Gastroesophageal sphincter (tissue), 4 donors: ENCODE measurements around the gene GRPEL2. TPM values are rescaled to one million over a fixed set of nuclear protein-coding genes. Genes with fewer than 3 reads are reported as not detected.

ENCODE experiments used
- ATAC-seq: fragments of 150-250 bp; one replicate; pipeline ENCODE4 v1.9.1; 2016; ENCODE audit warnings: mild to moderate bottlenecking, moderate library complexity
- H3K27ac ChIP-seq, 4 donors: fragments of 200-600 bp; sonication (generic) in 3 of 4; 1 replicate in 3 of 4; 2 replicates in 1 of 4; pipeline ENCODE4 v1.5.1; 2016 to 2019
- H3K27me3 ChIP-seq: fragments of 200-600 bp; sonication (generic); one replicate; pipeline ENCODE4 v1.5.1; 2019
- H3K36me3 ChIP-seq, 2 donors: fragments of 200-600 bp; sonication (generic); one replicate each; pipeline ENCODE4 v1.5.1; 2019; ENCODE audit warnings: control low read depth in 1 of 2
- H3K4me1 ChIP-seq, 3 donors: fragments of 200-600 bp; sonication (generic); 1 replicate in 2 of 3; 2 replicates in 1 of 3; pipeline ENCODE4 v1.5.1; 2016 to 2019; ENCODE audit warnings: control low read depth in 2 of 3
- H3K4me3 ChIP-seq, 2 donors: fragments of 200-600 bp; sonication (generic); one replicate each; pipeline ENCODE4 v1.5.1; 2019; ENCODE audit warnings: mild to moderate bottlenecking in 1 of 2, moderate library complexity in 1 of 2
- H3K9me3 ChIP-seq, 3 donors: fragments of 200-600 bp; sonication (generic); one replicate each; pipeline ENCODE4 v1.5.1; 2017 to 2019; ENCODE audit warnings: control low read depth in 2 of 3
- CTCF ChIP-seq, 4 experiments: fragments of 200-600 bp in 2 of 4; fragments of 450-650 bp in 2 of 4; sonication (generic) in 1 of 4; IDR thresholded peaks; one replicate each; pipeline ENCODE4 v1.5.1; 2017 to 2019; ENCODE audit warnings: antibody characterized with exemption in 4 of 4, mild to moderate bottlenecking in 2 of 4, moderate library complexity in 2 of 4
- EP300 ChIP-seq: sonication (generic); formaldehyde crosslinking; IDR thresholded peaks from one replicate; pipeline ENCODE4 v1.6.1; 2017; ENCODE audit warnings: antibody characterized with exemption, mild to moderate bottlenecking
- POLR2A ChIP-seq, 2 donors: fragments of 450-650 bp; IDR thresholded peaks; one replicate each; pipeline ENCODE4 v1.6.1; 2017; ENCODE audit warnings: antibody characterized with exemption in 2 of 2, mild to moderate bottlenecking in 2 of 2, moderate library complexity in 1 of 2
- POLR2AphosphoS5 ChIP-seq: sonication (generic); formaldehyde crosslinking; IDR thresholded peaks from one replicate; pipeline ENCODE4 v1.6.1; 2017; ENCODE audit warnings: antibody characterized with exemption
- WGBS, 2 donors: methylation state at CpG; one replicate each; pipeline ENCODE4 v1.1.5; 2018; ENCODE audit warnings: low coverage in 1 of 2; 5-methylcytosine and 5-hydroxymethylcytosine counted together
- total RNA-seq, 4 donors: library from RNA; depleted of rRNA; stranded (reverse); fragments of >200 nt; gene quantifications; one replicate each; pipeline ENCODE4 v1.1.0, GENCODE V29; 2016

Gene GRPEL2
- total RNA-seq, 4 donors from 2014 or later, result 9.3 to 12.0 (median 11.1) TPM

GRCh38 chr5:149302641-149303040 lies 42.7 kb upstream of the GRPEL2 start:
- TF ChIP-seq POLR2A (IDR thresholded peaks at IDR 0.05), result no peak
- no peak for TF ChIP-seq POLR2AphosphoS5
- Histone ChIP-seq H3K27me3 (no peaks in the 10 kb centered on the region), H3K4me3 (no peak overlapping the region), H3K36me3 (peaks cover 0 to 44% of the 10 kb centered on the region in 2 donors), H3K27ac (no peak overlapping the region), H3K4me1 (peaks cover 0 to 10% (median 0%) of the 10 kb centered on the region in 3 donors), H3K9me3 (no peaks in the 10 kb centered on the region)
- no peak for ATAC-seq
- WGBS, 2 donors, result 92 to 93% methylated on average over 3 of the region's 5 CpGs

GRCh38 chr5:149303210-149303609 lies 42.1 kb upstream of the GRPEL2 start:
- H3K9me3 ChIP-seq, result no peaks in the 10 kb centered on the region
- H3K27me3 ChIP-seq, result no peaks in the 10 kb centered on the region
- 69 to 85% methylated on average over 4 of the region's 4 CpGs for WGBS, 2 donors
- H3K4me3 ChIP-seq, result no peak overlapping the region
- TF ChIP-seq POLR2AphosphoS5 (no peak), EP300 (no peak), CTCF (IDR thresholded peaks at IDR 0.05) (no peak), POLR2A (IDR thresholded peaks at IDR 0.05) (no peak)
- no peak for ATAC-seq
- no peak overlapping the region for H3K27ac ChIP-seq
- H3K36me3 ChIP-seq, result peaks cover 0 to 47% of the 10 kb centered on the region in 2 donors
- H3K4me1 ChIP-seq, result peaks cover 0 to 5% (median 0%) of the 10 kb centered on the region in 3 donors

GRCh38 chr5:149304195-149305078 lies 40.9 kb upstream of the GRPEL2 start:
- Histone ChIP-seq H3K4me1 (no peaks in the 10 kb centered on the region), H3K27me3 (no peaks in the 10 kb centered on the region), H3K4me3 (no peak overlapping the region), H3K9me3 (no peaks in the 10 kb centered on the region), H3K36me3 (peaks cover 0 to 47% of the 10 kb centered on the region in 2 donors), H3K27ac (peak overlapping the region in 3 of 4 donors; percentile 14 to 51 (median 38))
- no peak for TF ChIP-seq POLR2A (IDR thresholded peaks at IDR 0.05)
- TF ChIP-seq CTCF (IDR thresholded peaks at IDR 0.05), result no peak
- TF ChIP-seq POLR2AphosphoS5, result no peak
- no peak for TF ChIP-seq EP300
- 86 to 90% methylated on average over 1 to 5 of the region's 11 CpGs for WGBS, 2 donors
- no peak for ATAC-seq

DNA sequence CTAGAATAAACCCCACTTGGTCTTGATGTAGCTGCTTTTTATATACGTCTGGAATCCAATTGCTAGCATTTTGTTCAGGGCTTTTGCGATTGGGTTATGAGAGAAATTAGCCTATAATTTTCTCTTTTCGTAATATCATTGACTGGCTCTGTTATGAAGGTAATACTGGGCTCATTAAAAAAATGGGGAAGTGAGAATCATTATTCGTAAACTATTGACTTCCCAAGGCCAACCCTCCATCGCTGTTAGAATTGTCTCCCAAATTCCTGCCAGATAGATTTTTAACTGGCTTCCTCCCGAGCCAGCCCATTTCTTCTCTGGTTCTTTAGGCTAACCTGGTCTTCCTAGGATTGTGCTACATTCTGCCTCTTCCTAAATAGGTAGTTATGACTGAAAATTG lies 35.9 kb upstream of the GRPEL2 start:
- no peaks in the 10 kb centered on the region for H3K27me3 ChIP-seq
- peaks cover 0 to 47% of the 10 kb centered on the region in 2 donors for H3K36me3 ChIP-seq
- H3K9me3 ChIP-seq, result no peaks in the 10 kb centered on the region
- H3K4me1 ChIP-seq, result peaks cover 0 to 4% (median 0%) of the 10 kb centered on the region in 3 donors
- ATAC-seq, result no peak
- 77% methylated on average over 5 to 6 of the region's 6 CpGs for WGBS, 2 donors
- no peak overlapping the region for H3K27ac ChIP-seq
- no peak overlapping the region for H3K4me3 ChIP-seq
- TF ChIP-seq POLR2A (IDR thresholded peaks at IDR 0.05) (no peak), POLR2AphosphoS5 (no peak), CTCF (IDR thresholded peaks at IDR 0.05) (no peak), EP300 (no peak)

DNA sequence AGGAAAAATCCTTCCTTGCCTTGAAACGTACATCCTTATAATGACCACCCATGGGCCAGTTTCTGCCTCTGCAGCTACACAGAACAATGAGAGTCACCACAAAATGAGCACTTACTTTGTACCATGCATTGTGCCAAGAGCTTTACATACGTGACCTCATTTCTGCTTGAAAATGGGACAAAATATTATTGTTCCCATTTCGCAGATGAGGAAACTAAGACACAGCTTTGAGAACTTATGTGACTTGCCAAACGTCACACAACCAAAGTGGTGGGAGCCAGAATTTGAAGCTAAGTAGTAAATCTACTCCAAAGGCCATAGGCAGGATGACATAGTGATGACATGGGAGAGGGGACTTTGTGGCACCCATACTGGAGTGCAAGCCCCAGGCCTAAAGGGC lies 34.8 kb upstream of the GRPEL2 start:
- 84 to 91% methylated on average over 4 of the region's 4 CpGs for WGBS, 2 donors
- no peak overlapping the region for H3K4me3 ChIP-seq
- no peaks in the 10 kb centered on the region for H3K27me3 ChIP-seq
- TF ChIP-seq CTCF (IDR thresholded peaks at IDR 0.05) (no peak), POLR2A (IDR thresholded peaks at IDR 0.05) (no peak), POLR2AphosphoS5 (no peak), EP300 (no peak)
- H3K27ac ChIP-seq, result no peak overlapping the region
- H3K36me3 ChIP-seq, result peaks cover 0 to 48% of the 10 kb centered on the region in 2 donors
- no peaks in the 10 kb centered on the region for H3K9me3 ChIP-seq
- ATAC-seq, result no peak
- H3K4me1 ChIP-seq, result peaks cover 0 to 4% (median 0%) of the 10 kb centered on the region in 3 donors
